Testis (tissue), 2 donors: ENCODE measurements around the gene RHOBTB3.

Experiments used
- CTCF ChIP-seq, 3 experiments: fragments of 450-650 bp in 2 of 3; fragments of 200-600 bp in 1 of 3; sonication (generic) in 1 of 3; IDR thresholded peaks; one replicate each; pipeline ENCODE4 v1.5.1; 2016 to 2019; ENCODE audit warnings: antibody characterized with exemption in 3 of 3, mild to moderate bottlenecking in 2 of 3, moderate library complexity in 1 of 3
- POLR2A ChIP-seq: fragments of 450-650 bp; IDR thresholded peaks from one replicate; pipeline ENCODE4 v1.6.1; 2017; ENCODE audit warnings: antibody characterized with exemption, mild to moderate bottlenecking, moderate library complexity

- TF ChIP-seq CTCF (IDR thresholded peaks at IDR 0.05) (no peak), POLR2A (no peak)
Measured at GRCh38 chr5:95825495-95825894, 94.4 kb downstream of the RHOBTB3 start.
